ENCODE measurements around the gene NBAS. TPM values are rescaled to one million over a fixed set of nuclear protein-coding genes. Genes with fewer than 3 reads are reported as not detected.

NBAS gene
- total RNA-seq, 2 experiments from 2014 or later, result 24.4 to 28.8 TPM

- H3K4me3 ChIP-seq (ENCODE audit: low read depth, low read length, poor library complexity, severe bottlenecking), result no peak overlapping the region
- DNase-seq (ENCODE audit: low spot score), result no peak
- no TSS peak for BruUV-seq (replicated peaks)
- no peaks in the 10 kb centered on the region for H3K79me2 ChIP-seq (ENCODE audit: insufficient read depth, low read depth, low read length)
- intact Hi-C loops (cut with micrococcal nuclease; ENCODE audit: unreplicated experiment), result no loop called here
- no peak for TF ChIP-seq CTCF (conservative IDR thresholded peaks at IDR 0.05; ENCODE audit: low read length)
- no peak for TF ChIP-seq EZH2phosphoT487 (IDR thresholded peaks at IDR 0.05; ENCODE audit: borderline replicate concordance, low read depth, low read length)
- no peak overlapping the region for H3K4me2 ChIP-seq (ENCODE audit: low read length)
- no peaks in the 10 kb centered on the region for H3K9me2 ChIP-seq (ENCODE audit: insufficient read depth, low read length)
- no peak overlapping the region for H3K27ac ChIP-seq (ENCODE audit: low read depth, low read length, poor library complexity, severe bottlenecking)
- ChIA-PET POLR2A (interaction anchor here (0.9 to 1.1 kb wide), 2 partner anchors 14 to 19 kb away, joined by 3 read pairs; no protein-coding TSS in a partner anchor), CTCF (ENCODE audit: unreplicated experiment) (no interaction called here)
- no peaks in the 10 kb centered on the region for H3K36me3 ChIP-seq (ENCODE audit: insufficient read depth, low read length)
- no peaks in the 10 kb centered on the region for H3K9me3 ChIP-seq (ENCODE audit: low read length)
- no peak overlapping the region for H2AFZ ChIP-seq (ENCODE audit: low read length)
- H3K4me1 ChIP-seq (ENCODE audit: insufficient read depth, low read length, poor library complexity, severe bottlenecking), result no peaks in the 10 kb centered on the region
- H4K20me1 ChIP-seq (ENCODE audit: insufficient read depth, low read length), result no peaks in the 10 kb centered on the region
These were observed 124.9 kb downstream of the NBAS start for GRCh38 chr2:15436195-15436594.

DNA sequence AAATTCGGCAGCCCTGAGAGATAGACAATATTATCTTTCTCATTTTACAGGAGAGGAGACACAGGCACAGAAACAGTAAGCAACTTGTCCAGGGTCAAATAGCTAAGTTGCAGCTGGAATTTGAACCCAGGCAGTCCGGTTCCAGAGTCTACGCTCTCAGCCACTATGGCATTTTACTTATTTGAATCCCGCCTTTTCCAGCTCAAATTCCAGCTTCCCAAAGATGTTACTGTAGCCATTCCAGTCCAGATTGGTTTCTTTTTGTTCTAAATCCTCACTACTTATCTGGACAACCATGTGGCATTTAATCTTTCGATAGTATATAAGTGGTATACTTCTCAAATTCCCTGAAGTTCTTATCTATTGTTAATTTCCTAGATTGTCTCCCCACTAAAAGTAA lies 125.7 kb downstream of the NBAS start:
- no peaks in the 10 kb centered on the region for H3K9me2 ChIP-seq (ENCODE audit: insufficient read depth, low read length)
- no peaks in the 10 kb centered on the region for H4K20me1 ChIP-seq (ENCODE audit: insufficient read depth, low read length)
- no peaks in the 10 kb centered on the region for H3K4me1 ChIP-seq (ENCODE audit: insufficient read depth, low read length, poor library complexity, severe bottlenecking)
- H2AFZ ChIP-seq (ENCODE audit: low read length), result no peak overlapping the region
- H3K9me3 ChIP-seq (ENCODE audit: low read length), result no peaks in the 10 kb centered on the region
- CTCF ChIA-PET (ENCODE audit: unreplicated experiment), result no interaction called here
- no peak for DNase-seq (ENCODE audit: low spot score)
- H3K4me3 ChIP-seq (ENCODE audit: low read depth, low read length, poor library complexity, severe bottlenecking), result no peak overlapping the region
- no peak for TF ChIP-seq CTCF (conservative IDR thresholded peaks at IDR 0.05; ENCODE audit: low read length)
- no peak for TF ChIP-seq EZH2phosphoT487 (IDR thresholded peaks at IDR 0.05; ENCODE audit: borderline replicate concordance, low read depth, low read length)
- no peak overlapping the region for H3K4me2 ChIP-seq (ENCODE audit: low read length)
- H3K27ac ChIP-seq (ENCODE audit: low read depth, low read length, poor library complexity, severe bottlenecking), result no peak overlapping the region
- BruUV-seq (replicated peaks), result no TSS peak
- H3K79me2 ChIP-seq (ENCODE audit: insufficient read depth, low read depth, low read length), result no peaks in the 10 kb centered on the region
- intact Hi-C loops (cut with micrococcal nuclease; ENCODE audit: unreplicated experiment), result no loop called here
- POLR2A ChIA-PET, result interaction anchor here (1.1 kb wide), 1 partner anchor 13 kb away, joined by 3 read pairs; no protein-coding TSS in a partner anchor
- H3K36me3 ChIP-seq (ENCODE audit: insufficient read depth, low read length), result no peaks in the 10 kb centered on the region

GRCh38 chr2:15432642-15433256 lies 128.4 kb downstream of the NBAS start:
- Histone ChIP-seq H3K4me2 (ENCODE audit: low read length) (no peak overlapping the region), H2AFZ (ENCODE audit: low read length) (no peak overlapping the region), H3K27ac (ENCODE audit: low read depth, low read length, poor library complexity, severe bottlenecking) (no peak overlapping the region), H3K4me3 (ENCODE audit: low read depth, low read length, poor library complexity, severe bottlenecking) (no peak overlapping the region), H3K4me1 (ENCODE audit: insufficient read depth, low read length, poor library complexity, severe bottlenecking) (peaks cover 7% of the 10 kb centered on the region), H3K9me3 (ENCODE audit: low read length) (no peaks in the 10 kb centered on the region), H3K79me2 (ENCODE audit: insufficient read depth, low read depth, low read length) (no peaks in the 10 kb centered on the region), H3K36me3 (ENCODE audit: insufficient read depth, low read length) (no peaks in the 10 kb centered on the region), H3K9me2 (ENCODE audit: insufficient read depth, low read length) (no peaks in the 10 kb centered on the region), H4K20me1 (ENCODE audit: insufficient read depth, low read length) (no peaks in the 10 kb centered on the region)
- intact Hi-C loops (cut with micrococcal nuclease; ENCODE audit: unreplicated experiment), result no loop called here
- BruUV-seq (replicated peaks), result no TSS peak
- ChIA-PET POLR2A (no interaction called here), CTCF (ENCODE audit: unreplicated experiment) (interaction anchor here (0.5 kb wide), 1 partner anchor 128 kb away, joined by 15 read pairs; the partner anchor contains the start of gene NBAS)
- TF ChIP-seq CTCF (conservative IDR thresholded peaks at IDR 0.05; ENCODE audit: low read length) (no peak), EZH2phosphoT487 (IDR thresholded peaks at IDR 0.05; ENCODE audit: borderline replicate concordance, low read depth, low read length) (no peak)
- DNase-seq (ENCODE audit: low spot score), result no peak

Data from OCI-LY7 (cell line).